BE2C (cell line): ENCODE measurements around the gene FBXW12.

Experiments
- DNase-seq: peaks from one replicate; pipeline ENCODE4 v3.0.0-alpha.2; 2020
- H3K27me3 ChIP-seq: fragments of 250-450 bp; sonication (Bioruptor Pico); 2 replicates; pipeline ENCODE4 v1.5.1; 2020; ENCODE audit warnings: mild to moderate bottlenecking
- H3K36me3 ChIP-seq: fragments of 250-450 bp; sonication (Bioruptor Pico); 2 replicates; pipeline ENCODE4 v1.5.1; 2020; ENCODE audit warnings: mild to moderate bottlenecking
- H3K4me1 ChIP-seq: fragments of 250-450 bp; sonication (Bioruptor Pico); 2 replicates; pipeline ENCODE4 v1.5.1; 2020
- H3K4me3 ChIP-seq: 2 replicates; pipeline ENCODE4 v1.5.1; 2011; ENCODE audit warnings: low read depth, low read length
- H3K9me3 ChIP-seq: fragments of 250-450 bp; sonication (Bioruptor Pico); 2 replicates; pipeline ENCODE4 v1.5.1; 2020
- TF ChIP-seq, protein P1 (sequence below): IDR thresholded peaks from 2 replicates; pipeline ENCODE4 v1.5.1; 2012; ENCODE audit warnings: mild to moderate bottlenecking, low read depth, low read length

FBXW12 gene

DNA sequence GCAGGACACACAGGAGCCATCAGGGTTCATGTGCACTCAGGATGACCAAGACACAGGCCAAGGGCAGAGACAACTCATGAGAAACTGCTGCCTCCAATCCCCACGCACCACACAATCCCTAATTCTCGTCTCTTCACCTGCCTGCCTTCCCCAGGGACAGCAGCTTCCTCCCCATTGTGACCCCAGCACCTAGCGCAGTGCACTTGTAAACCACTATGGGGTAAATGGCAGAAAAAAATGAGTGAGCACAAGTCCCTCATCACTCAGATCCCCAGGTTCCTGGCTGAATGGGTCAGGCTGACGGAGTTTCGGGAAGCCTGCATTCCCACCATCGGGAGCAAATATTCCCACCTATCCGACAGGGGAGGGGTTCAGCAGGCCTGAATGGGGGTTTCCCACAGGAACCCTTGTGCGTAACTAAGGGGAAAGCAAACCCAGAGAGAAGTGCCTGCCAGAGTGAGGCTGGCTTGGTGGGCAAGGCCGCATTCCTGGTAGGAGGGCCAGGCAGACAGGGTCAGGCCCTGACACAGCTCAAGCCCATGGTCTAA is 39.1 kb downstream of the FBXW12 start:
- no peak for DNase-seq
- no peaks in the 10 kb centered on the region for H3K4me1 ChIP-seq
- TF ChIP-seq, protein P1, sequence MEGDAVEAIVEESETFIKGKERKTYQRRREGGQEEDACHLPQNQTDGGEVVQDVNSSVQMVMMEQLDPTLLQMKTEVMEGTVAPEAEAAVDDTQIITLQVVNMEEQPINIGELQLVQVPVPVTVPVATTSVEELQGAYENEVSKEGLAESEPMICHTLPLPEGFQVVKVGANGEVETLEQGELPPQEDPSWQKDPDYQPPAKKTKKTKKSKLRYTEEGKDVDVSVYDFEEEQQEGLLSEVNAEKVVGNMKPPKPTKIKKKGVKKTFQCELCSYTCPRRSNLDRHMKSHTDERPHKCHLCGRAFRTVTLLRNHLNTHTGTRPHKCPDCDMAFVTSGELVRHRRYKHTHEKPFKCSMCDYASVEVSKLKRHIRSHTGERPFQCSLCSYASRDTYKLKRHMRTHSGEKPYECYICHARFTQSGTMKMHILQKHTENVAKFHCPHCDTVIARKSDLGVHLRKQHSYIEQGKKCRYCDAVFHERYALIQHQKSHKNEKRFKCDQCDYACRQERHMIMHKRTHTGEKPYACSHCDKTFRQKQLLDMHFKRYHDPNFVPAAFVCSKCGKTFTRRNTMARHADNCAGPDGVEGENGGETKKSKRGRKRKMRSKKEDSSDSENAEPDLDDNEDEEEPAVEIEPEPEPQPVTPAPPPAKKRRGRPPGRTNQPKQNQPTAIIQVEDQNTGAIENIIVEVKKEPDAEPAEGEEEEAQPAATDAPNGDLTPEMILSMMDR: no peak
- no peaks in the 10 kb centered on the region for H3K9me3 ChIP-seq
- no peaks in the 10 kb centered on the region for H3K27me3 ChIP-seq
- H3K36me3 ChIP-seq: no peaks in the 10 kb centered on the region
- H3K4me3 ChIP-seq: no peak overlapping the region

DNA sequence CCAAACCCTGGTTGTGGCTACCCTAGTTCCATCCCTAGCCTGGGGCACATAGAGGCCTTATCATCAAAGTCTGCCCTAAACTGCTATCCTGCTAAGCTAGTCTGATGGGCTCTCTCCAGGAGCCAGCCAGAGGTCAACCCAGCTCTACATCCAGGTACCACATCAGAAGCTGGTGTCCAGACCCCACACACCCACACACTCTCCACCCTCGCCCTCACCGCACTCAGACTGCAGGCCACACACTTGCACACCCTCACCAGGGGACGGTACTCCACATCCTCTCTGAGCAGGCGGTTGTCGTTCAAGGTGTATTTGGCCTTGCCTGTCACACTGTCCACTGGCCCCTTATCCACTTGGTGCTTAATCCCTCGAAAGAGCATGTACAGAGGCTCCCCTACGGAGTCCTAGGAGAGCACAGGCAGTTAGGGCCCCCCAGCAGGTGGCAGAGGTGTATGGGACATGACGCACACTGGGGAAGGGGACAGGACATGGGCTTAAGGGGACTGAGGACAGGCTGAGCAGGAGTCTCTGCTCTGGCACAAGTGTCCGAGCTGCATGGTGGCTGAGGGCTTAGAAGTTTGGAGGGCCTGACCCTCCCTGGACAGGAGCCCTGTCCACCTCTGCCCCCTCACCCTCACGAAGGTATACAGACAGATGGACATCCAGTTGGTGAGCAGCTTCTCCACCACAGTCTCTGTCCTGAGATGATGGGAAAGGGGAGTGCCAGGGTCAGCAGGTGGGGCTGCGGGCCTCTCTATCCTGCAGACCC is 39.8 kb downstream of the FBXW12 start:
- peak; percentile 2 for DNase-seq
- H3K4me3 ChIP-seq: no peak overlapping the region
- no peaks in the 10 kb centered on the region for H3K9me3 ChIP-seq
- H3K27me3 ChIP-seq: no peaks in the 10 kb centered on the region
- TF ChIP-seq, protein P1: no peak
- H3K4me1 ChIP-seq: no peaks in the 10 kb centered on the region
- no peaks in the 10 kb centered on the region for H3K36me3 ChIP-seq

DNA sequence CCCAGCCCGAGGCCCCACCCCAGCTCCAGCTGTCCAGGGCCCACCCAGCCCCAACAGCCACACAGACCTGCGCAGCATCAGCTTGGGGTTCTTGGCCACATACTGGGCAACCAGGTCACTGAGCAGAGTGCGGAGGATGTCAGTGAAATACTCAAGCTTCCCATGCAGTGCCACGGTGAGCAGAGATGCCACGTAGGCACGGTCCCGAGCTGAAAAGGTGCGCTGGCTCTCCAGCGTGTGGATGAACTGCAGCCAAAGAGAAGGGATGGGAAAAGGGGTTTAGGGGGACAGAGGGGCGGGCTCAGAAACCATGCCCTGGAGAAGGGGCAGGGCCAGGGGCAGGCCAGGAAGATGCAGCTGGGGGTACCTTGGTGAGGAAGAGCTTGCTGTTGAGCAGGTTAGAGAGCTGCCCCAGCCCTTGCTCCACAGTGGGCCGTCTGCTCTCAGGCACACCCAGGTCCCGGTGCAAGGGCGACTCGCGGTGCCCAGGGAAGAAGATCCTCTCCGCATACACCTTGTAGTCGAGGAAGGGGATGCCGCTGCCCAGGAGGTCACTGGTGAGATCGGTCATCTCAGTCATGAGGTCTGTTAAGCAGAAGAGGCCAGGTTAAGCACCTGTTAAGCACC is 40.5 kb downstream of the FBXW12 start:
- peak; percentile 0 for DNase-seq
- Histone ChIP-seq H3K4me1 (no peaks in the 10 kb centered on the region), H3K9me3 (no peaks in the 10 kb centered on the region), H3K4me3 (no peak overlapping the region), H3K36me3 (no peaks in the 10 kb centered on the region), H3K27me3 (no peaks in the 10 kb centered on the region)
- TF ChIP-seq, protein P1: no peak

DNA sequence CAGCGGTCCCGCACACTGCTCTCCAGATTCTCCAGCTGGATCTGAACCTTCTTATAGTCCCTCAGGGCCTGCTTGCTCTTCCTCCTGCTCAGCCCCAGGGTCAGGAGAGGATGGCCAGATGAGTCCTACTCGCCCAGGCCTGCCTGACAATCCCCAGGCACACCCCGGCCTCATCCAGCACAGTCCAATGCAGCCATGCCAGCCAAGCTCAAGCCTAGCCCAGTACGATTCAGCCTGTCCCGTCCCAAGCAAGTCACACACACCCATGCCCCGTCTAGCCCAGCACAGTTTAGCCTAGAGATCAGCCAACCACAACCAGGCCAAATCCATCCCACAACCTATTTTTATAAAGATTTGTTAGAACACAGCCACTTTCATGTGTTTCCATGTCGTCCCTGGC is 41.1 kb downstream of the FBXW12 start:
- H3K4me3 ChIP-seq: no peak overlapping the region
- no peaks in the 10 kb centered on the region for H3K9me3 ChIP-seq
- no peaks in the 10 kb centered on the region for H3K27me3 ChIP-seq
- no peaks in the 10 kb centered on the region for H3K4me1 ChIP-seq
- DNase-seq: peak; percentile 0
- TF ChIP-seq, protein P1: no peak
- H3K36me3 ChIP-seq: no peaks in the 10 kb centered on the region

DNA sequence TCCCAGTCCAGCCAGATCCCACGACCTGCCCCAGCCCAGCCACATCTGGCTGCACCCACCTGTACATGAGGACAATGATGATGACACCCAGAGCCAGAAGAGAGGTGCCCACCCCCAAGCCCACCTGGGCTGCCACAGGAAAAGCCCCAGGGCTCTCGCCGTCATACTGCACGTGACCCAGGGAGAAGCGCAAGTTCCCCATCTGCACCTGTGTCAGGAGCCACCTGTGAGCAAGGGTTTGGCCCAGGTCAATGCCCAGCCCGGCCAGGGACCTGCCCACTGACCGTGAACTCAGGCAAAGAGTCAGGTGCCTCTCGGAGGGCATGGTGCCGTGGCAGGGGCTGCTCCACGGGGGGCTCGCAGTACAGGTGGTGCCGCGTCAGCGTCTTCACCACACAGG is 41.6 kb downstream of the FBXW12 start:
- Histone ChIP-seq H3K36me3 (no peaks in the 10 kb centered on the region), H3K4me1 (no peaks in the 10 kb centered on the region), H3K27me3 (no peaks in the 10 kb centered on the region), H3K4me3 (no peak overlapping the region), H3K9me3 (no peaks in the 10 kb centered on the region)
- DNase-seq: peak; percentile 0
- TF ChIP-seq, protein P1: no peak
